Activated T-cell treated with anti-CD3 and anti-CD28 coated beads for 1 hour (primary cell): ENCODE measurements around the gene COL4A1.

Source experiments
- DNase-seq: peaks from one replicate; pipeline ENCODE4 v3.0.0-alpha.2; 2020; ENCODE audit warnings: low read depth

Gene COL4A1

DNA sequence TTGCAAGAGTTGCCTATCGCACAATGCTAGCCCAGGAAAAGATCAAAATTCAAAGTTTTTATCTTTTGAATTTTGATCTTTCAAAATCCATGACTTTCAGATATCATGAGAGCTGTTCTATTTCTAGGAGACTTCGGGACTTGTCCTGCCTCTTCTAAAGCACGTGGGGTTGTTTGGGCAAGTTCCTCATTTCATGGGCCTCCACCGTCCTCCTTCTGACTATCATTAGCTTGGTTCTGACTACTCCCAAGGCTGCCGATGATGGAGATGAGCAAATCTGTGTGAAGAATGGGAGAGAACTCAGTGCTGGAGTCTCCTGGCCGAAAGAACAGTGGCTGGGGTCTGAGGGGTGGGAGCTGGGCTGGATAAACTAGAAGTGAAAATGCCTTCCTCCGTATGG lies 86.5 kb downstream of the COL4A1 start:
- DNase-seq: no peak

DNA sequence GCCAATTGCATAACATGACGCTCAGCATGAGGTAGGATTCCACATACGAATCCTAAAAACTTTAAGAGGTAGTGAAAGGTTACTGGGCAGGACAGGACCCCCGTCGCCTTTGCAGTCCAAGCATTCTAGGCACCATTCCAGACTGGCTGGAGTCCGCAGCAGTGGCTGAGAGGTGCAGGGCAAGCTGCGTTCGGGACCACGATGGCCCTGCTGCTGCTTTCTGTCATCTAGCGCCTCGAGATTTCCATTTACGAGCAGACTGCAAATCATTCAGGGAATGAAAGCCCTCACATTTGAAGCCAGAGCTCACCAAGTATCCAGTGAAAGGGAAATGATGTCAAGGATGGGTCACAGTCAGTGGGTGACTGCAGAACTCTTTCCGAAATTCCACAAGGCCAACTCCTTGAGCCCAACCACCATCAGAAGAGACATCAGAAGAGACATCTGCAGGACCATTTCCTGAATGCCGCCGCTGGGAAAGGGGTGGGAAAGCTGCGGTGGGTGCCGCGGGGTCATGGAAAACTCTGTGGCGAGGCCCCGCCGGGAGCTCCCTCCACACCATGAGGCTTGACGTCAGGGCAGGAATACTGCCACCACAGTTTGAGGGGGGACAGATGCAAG lies 88.3 kb downstream of the COL4A1 start:
- DNase-seq: no peak

DNA sequence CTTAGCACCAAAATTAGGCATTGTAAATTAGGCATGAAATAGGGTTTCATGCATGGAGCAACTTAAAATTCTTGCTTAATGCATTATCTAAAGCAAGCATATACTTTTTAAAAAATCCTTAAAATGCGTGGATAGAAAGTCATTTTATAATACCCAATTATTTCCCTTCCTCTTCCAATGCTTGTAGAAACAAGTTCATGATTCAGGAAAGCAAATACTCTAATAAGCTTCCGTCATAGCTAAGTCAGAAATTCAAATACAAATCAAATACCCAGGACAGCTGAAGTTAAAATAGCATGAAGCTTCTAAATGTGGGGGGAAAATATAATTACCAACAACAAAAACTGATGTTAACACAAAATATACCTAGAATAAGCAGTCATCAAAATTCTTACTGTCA lies 89.1 kb downstream of the COL4A1 start:
- DNase-seq: no peak

DNA sequence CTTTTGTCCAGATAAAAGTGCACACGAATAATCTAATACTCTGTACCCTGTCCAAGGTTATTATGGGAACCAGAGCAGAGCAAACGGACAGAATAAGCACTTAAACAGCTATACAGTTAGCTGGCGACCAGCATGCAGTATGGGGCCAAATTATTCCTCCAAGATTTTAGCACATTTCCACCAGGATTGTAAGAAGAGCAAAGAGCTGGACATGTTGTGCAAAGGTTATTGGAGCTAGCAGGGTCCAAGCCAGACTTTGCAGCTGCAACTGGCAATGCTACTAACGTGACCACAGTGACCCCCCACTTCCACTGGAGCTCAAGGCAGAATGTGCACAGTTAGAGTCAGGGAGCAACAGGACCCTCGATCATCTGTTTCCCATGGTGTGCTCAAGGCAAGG lies 89.9 kb downstream of the COL4A1 start:
- no peak for DNase-seq

DNA sequence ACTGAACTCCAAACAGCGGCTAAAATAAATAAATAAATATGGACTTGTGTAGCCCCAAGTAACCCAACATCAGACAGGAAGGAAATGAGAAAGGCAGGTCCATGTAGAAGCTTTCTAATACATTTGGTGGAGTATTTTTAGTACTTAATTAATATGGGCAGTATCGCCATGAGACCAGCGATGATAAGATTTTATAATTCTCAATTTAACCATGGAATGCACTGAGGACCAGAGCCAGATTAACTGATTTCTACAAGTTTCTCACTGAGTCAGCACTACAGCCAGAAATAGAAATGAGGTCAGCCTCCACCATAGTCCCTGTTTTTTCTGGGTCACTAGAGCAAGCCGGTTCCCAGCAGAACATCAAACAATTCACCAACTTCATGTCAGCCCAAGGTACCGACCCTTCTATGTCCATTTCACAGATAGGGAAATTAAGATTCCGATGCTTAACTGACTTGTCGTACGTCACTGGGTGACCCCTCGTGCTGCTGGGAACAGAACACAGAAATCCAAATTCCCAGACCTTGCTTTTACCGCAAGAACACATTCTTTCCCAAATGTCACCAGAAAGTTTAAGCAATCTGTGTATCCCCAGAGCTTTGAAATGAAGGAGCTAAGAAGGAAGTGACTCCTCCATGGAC lies 90.4 kb downstream of the COL4A1 start:
- DNase-seq: no peak

DNA sequence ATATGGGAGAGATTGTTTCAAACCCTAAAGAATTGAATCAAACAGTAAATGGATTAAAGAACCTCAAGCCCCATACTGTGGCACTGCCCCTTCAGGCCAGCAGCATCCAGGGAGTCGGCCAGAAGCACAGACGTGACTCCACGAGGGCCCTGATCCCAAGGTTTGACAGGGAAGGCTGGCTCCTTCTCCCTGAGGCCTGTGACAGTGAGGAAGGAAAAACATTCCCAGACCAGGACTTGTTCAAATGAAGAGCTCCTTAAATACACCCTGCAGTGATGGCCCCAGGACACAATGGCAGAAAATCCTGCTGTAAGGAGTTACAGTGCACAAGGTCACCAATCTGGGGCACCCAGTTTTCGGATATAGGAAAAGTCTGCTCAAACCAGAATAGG lies 91.0 kb downstream of the COL4A1 start:
- DNase-seq: no peak

DNA sequence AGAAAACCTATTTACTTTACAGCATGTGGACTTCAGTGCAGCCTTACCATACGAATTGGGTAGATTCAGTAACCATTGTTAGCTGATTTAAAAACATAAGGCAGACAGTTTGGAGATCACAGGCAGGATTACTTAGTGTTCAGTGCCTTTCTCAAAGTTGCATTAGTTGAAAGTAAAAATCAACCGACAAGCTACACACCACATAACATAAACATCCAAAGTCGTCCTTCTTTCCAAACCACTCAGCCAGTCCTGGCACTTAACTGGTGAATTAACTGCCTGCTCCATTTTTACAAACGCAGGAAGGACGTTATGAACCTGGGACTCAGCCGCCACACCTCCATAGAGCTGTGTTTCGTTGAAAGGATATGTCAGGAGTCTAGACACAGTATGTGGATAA lies 91.4 kb downstream of the COL4A1 start:
- no peak for DNase-seq

DNA sequence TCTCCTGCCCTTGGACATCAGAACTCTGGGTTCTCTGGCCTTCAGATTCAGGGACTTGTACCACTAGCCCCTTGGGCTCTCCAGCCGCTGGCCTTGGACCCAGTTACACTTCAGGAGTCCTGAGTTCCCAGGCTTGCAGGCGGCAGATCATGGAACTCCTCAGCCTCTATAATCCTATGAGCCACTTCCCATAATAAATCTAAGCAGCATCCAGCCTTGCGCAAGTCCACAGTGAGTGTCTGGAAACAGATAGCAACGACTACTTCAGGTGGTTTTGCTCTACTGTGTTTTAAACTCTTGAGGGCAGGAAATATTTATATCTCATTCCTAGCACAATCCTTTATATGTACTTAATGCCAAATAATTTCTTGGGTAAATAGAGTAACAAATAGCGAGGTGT lies 92.3 kb downstream of the COL4A1 start:
- no peak for DNase-seq

DNA sequence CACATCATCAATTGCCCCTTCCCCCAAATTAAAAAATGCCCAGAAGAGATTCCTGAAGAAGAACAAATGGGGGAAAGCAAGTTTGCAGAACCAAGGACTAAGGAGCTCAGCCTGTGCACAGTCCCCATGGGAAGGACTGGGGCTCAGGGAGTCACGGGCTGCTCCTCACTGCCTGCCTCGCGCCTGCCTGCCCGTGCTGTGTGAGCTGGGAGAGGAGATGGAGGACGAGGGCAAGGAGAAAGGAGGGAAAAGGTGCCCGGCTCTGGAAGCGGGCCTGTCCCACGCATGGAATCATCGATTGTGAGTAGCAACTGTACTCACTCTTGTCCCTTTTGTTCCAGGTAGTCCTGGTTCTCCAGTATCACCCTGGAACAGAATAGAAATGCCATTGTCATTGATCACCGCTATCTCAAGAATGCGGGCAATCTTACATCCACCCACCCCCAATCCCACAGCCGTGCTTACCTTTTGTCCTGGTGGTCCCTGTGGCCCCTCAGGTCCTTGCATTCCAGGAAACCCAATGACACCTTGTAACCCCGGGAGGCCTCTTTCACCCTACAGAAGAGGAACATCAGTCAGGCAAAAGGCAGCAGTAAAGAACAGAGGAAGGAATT lies 93.4 kb downstream of the COL4A1 start:
- no peak for DNase-seq

DNA sequence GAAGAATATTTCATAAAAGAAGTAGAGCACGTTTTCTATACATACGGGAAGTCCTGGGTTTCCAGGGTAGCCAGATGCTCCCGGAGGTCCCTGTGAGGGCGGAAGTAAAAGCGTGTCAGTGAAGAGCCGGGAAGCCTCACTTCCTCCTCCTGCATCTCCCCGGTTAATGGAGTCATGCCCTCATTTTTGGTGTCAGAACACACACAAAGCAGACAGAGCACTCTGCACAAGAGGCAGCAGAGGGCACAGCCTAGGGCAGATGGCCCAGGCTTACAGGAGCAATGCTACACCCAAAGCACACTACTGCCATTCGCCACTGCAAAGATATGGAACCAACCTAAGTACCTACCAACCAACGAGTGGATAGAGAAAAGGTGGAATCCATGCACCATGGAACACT lies 94.4 kb downstream of the COL4A1 start:
- no peak for DNase-seq

DNA sequence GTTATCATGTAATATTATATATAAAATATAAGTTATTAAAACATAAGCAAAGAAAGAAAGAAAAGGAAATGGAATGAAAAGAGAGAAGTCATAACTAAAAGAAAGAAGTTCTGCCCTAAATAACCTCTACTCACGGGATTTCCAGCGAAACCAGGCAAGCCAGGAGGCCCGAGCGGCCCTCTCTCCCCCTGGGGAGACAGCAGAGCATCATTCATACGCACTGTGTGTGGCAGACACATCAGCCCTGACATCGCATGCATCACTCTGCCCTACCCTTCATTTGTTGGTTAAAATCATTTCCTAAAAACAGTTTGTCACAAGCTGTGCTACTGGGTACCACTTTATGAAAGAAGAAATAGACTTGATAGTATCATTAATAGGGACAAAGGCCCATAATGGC lies 95.2 kb downstream of the COL4A1 start:
- DNase-seq: no peak

DNA sequence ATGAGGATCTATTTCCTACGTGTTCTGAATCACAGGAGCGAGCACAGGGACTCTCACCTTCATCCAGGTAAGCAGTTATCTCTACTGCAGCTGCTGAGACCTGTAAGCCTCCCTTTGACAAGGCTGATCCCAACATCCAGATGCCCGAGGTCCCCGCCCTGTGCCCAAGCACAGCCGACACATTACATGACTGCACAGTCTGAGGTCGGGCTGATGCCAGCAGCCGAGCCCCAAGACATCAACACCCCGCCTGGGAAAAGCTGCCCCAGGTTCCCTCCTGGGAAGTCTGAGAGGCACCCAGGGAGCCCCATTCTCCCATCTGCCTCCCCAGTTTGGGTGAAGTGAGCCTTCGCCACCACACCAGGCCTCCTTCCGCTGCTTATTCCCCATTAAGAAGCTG lies 95.9 kb downstream of the COL4A1 start:
- no peak for DNase-seq

DNA sequence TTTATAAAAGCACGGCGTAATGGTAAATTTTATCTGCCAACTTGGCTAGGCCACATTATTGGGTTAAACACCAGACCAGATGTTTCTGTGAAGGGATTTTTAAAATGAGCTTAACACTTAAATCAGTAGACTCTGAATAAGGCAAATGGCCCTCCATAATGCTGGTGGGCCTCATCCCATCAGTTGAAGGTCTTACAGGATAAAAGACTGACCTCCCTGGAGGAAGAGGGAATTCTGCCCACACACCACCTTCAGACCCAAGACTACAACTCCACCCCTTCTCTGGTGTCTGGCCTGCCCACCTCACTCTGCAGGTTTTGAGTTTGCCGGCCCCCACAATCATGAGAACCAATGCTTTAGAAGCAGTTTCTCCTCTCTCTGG lies 96.4 kb downstream of the COL4A1 start:
- no peak for DNase-seq

DNA sequence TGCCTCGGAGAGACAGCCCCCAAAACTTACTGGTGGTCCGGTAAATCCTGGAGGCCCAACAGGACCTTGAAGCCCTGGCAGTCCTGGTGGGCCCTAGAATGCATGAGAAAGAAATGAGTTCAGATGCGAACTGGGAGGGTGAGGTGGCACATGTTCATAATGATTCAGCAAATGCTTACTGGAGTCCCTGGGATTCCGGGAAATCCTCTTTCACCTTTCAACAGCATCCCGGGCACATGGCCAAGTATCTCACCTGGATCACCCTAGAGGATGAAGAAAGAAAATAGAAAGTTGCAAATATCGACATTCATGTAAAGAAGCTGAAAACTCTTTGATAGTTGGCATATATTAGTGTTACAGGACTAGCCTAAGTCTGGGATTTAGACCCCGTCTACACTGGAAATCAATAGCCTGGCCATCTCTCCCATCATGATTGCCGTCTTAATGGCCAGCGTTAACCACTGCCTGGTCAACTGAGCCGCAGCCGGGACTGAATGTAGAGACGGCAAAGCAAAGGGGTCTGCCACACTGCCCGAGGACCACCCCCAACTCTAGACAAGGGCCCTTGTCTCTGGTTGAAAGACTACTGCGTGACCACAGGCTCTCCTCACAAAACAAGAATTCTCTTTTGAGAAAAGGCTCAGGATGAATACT lies 96.9 kb downstream of the COL4A1 start:
- no peak for DNase-seq

DNA sequence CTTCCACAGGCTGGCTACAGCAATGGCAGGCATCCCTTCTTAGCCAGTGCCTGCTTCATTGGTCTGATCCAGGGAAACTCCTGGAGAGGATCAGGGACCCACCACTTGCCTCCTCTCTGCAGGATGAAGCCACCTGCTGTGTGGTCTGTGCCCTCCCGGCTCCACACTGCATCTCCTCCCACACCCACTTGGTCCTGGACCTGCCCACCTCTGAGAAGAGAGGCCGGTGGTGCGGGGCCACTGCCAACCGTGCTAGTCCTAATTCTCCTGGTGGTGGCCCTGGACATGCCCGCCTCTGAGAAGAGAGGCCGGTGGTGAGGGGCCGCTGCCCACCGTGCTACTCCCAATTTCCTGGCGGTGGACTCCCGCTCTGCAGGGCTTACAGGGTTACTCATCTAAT lies 98.8 kb downstream of the COL4A1 start:
- no peak for DNase-seq

DNA sequence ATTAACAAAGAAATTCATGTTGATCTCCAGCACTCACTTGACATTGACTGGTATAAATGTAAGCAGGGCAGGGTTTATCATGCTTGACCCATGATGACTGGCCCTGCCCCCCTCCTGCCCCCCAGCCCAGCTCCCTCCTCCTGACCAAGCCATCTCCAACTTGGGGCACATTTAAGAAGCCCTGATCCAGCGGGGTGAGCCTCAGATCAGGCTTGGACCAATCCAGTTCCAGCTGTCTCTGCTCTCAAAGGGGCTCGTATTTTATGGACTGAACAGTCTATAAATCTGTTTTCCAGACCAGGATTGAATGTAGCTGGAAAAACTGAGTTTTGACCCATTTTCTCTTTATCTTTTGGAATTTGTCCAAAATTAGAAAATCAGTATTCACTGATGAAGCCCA lies 100.0 kb downstream of the COL4A1 start:
- no peak for DNase-seq

DNA sequence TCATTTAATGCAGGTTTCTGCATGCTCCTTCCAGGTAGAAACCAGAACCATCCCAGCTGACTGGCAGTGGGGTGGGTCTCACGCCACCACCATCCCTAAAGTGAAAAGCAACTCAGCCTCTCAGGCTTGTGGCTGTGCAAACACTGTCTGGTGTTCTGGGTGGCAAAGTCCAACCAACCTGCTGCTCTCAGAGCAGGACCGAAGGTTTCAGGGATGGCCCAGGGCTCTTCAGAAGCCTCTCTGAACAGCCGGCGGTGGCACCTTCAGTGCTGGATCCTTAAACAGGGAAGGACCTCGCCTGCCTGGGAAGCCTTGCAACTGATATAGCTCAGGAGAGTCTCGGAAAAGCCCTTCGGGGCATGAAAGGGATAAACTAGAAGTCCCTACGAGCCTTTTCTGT lies 100.8 kb downstream of the COL4A1 start:
- DNase-seq: no peak

DNA sequence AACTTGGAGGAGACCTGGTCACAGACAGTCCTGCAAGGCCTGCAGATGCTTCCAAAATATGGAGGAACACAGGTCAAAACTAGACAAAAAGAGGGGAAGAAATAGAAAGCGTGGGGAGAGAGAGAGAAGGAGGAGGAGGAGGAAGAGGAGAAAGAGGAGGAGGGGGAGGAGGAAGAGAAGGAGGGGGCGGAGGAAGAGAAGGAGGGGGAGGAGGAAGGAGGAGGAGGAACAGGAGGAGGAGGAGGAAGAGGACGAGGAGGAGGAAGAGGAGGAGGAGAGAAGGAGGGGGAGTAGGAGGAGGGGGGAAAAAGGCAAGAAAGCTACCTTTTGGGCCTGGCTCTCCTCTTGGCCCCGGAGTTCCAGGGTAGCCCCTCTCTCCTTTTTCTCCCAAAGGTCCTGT lies 105.8 kb downstream of the COL4A1 start:
- no peak for DNase-seq

DNA sequence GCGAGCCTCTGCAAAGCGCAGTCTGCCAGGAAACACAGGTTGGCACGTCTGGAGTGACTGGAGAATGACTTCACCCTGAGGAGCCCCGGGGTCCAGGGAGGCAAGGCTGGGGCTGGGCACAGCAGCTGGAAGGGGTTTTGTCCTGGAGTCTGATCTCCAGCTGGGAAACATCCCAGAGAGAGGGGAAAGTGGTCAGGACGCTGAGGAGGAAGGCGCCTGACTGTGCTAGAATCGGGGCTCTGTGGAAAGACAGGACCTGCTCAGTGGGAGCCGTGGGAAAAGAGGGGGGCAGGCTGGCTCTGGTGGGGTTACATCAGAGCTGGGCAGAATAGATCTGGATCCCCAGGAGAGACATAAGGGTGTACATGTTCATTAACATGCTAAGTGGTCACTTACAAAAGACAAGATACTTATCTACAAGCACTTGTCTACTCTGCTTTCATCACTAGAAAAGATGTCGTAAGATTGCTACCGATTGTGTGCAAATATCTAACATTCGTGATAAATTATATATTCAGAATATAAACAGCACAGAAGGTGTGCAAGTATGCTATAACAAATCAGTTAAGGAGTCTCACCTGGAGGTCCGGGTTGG lies 106.6 kb downstream of the COL4A1 start:
- no peak for DNase-seq

DNA sequence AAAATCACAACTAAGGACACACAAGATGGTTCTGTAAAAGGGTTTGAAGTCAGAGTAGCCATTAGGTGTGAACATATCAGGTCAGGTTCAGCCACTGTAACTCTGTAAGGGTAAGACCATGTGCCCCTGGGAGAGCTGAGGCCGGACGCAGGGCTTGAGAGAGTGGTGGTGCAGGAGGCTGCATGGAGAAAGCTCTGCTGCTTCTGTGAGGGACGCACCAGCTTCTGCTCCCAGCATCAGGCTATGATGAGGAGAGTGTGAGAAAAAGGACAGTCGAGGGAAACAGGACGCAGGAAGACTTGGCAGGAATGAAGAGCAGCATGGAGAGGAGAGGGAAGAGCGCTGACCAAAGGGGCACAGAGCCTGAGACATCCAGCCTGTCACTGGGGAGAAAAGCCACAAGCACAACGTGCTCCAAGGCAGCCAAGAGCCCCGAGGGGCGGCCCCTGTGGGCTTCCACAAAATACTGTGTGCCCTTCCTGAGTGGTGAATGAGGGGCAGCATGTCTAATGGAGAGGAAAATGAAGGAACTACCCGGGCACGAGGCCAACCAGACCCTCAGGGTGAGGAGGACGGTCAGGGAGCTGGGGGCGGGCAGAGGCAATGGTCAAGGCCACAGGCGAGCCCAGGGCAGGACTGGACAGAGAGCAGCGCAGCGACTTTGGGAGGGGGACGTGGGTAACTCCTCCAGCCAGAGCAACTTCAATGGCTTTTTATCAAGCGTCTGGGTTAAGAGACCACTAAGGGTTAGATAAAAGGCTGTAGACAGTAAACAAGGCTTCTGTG lies 107.7 kb downstream of the COL4A1 start:
- no peak for DNase-seq

DNA sequence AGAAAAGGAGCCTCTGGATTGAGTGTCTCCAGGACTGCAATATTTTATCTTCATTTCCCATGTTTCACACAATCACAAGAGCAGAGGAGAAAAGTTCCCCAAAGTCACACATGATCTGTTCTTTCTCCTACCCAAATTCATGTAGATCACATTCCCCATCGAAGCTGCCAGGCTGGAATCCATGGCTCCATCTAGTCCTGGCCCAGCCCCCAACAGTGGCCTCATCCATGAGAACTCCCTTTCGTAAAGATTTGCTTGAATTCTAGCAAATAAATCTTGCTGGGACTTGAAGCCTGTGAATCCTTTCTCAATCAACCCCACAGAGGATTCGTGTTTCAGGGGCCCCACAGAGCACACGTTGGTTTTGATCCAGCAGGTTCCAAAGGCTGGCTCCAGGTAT lies 109.5 kb downstream of the COL4A1 start:
- DNase-seq: no peak

DNA sequence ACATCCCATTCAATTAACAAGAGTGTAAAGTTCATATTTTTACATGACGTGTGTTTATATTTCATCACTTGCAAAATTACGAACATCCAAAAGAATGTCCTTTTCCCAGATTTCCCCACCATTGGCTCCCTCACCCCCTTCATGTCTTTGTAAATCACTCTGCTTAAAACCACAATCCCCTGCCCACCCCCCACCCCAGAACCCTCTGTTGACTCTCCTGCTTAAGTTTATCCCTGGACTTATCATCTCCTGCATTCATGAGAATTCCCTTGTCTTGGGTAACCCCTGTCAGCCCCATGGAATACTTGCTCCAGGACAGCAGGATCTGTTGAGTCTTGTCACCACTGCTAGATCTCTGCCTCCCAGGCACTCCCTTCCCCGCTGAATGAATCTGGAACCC lies 109.9 kb downstream of the COL4A1 start:
- no peak for DNase-seq
